Ecto neural progenitor cell (in vitro differentiated cells): ENCODE measurements around the gene GDNF.
"Not testable (repeated sequence)": the region's sequence is repeated elsewhere in the genome, so short reads cannot be mapped to it uniquely, and the experiment has no call there.

Experiments used
- DNase-seq: peaks from one replicate; pipeline ENCODE4 v3.0.0-alpha.2; 2018; ENCODE audit warnings: low spot score

The GDNF gene

GRCh38 chr5:37839407-37840052 lies at the start of gene GDNF:
Gene GDNF, minus strand, starts transcription at chr5:37840041. Its CDS starts 5,245 bp downstream, at chr5:37834796.
- DNase-seq: no peak

GRCh38 chr5:37888476-37888875 lies 48.6 kb upstream of the GDNF start:
- DNase-seq: no peak

GRCh38 chr5:37886242-37886905 lies 46.5 kb upstream of the GDNF start:
- peak; percentile 55 for DNase-seq

- DNase-seq: no peak
Measured at GRCh38 chr5:37882636-37883035, 42.8 kb upstream of the GDNF start.

GRCh38 chr5:37881359-37881758 lies 41.5 kb upstream of the GDNF start:
- no peak for DNase-seq

GRCh38 chr5:37876943-37877342 lies 37.1 kb upstream of the GDNF start:
- no peak for DNase-seq

GRCh38 chr5:37876245-37876644 lies 36.4 kb upstream of the GDNF start:
- DNase-seq: no peak

- no peak for DNase-seq
Measured at GRCh38 chr5:37875051-37875787, 35.4 kb upstream of the GDNF start.

- no peak for DNase-seq
Measured at GRCh38 chr5:37873988-37874387, 34.1 kb upstream of the GDNF start.

GRCh38 chr5:37871023-37871815 lies 31.4 kb upstream of the GDNF start:
- DNase-seq: no peak

- DNase-seq: no peak
Measured at GRCh38 chr5:37869216-37869615, 29.4 kb upstream of the GDNF start.

GRCh38 chr5:37867654-37868053 lies 27.8 kb upstream of the GDNF start:
- DNase-seq: no peak

GRCh38 chr5:37862907-37863306 lies 23.1 kb upstream of the GDNF start:
- not testable (repeated sequence) for DNase-seq

- no peak for DNase-seq
Measured at GRCh38 chr5:37860206-37860605, 20.4 kb upstream of the GDNF start.

- no peak for DNase-seq
Measured at GRCh38 chr5:37859805-37860204, 20.0 kb upstream of the GDNF start.

- DNase-seq: no peak
Measured at GRCh38 chr5:37858250-37858649, 18.4 kb upstream of the GDNF start.

- DNase-seq: no peak
Measured at GRCh38 chr5:37857696-37858095, 17.9 kb upstream of the GDNF start.

GRCh38 chr5:37855438-37855837 lies 15.6 kb upstream of the GDNF start:
- no peak for DNase-seq

- DNase-seq: no peak
Measured at GRCh38 chr5:37851305-37851704, 11.5 kb upstream of the GDNF start.

- DNase-seq: no peak
Measured at GRCh38 chr5:37850226-37850865, 10.5 kb upstream of the GDNF start.

- no peak for DNase-seq
Measured at GRCh38 chr5:37849641-37850040, 9.8 kb upstream of the GDNF start.

GRCh38 chr5:37847978-37848425 lies 8.2 kb upstream of the GDNF start:
- DNase-seq: no peak
